IMR-90 (cell line): Measurements from ENCODE around the gene PRTG.

Experiments
- MAZ ChIP-seq: IDR thresholded peaks from 2 replicates; pipeline ENCODE4 v1.6.1; 2012; ENCODE audit warnings: low read depth, mild to moderate bottlenecking, low read length, improper control_type of control experiment, moderate library complexity, borderline replicate concordance
- POLR2A ChIP-seq: IDR thresholded peaks from 2 replicates; pipeline ENCODE4 v1.6.1; 2012; ENCODE audit warnings: mild to moderate bottlenecking, low read depth, low read length
- SMC3 ChIP-seq: fragments of 150-350 bp; IDR thresholded peaks from 2 replicates; pipeline ENCODE4 v1.6.1; 2016; ENCODE audit warnings: low read depth, mild to moderate bottlenecking, antibody characterized with exemption, low read length, moderate library complexity
- TF ChIP-seq, protein P1 (sequence below): conservative IDR thresholded peaks from 2 replicates; pipeline ENCODE4 v1.5.1; 2012; ENCODE audit warnings: mild to moderate bottlenecking, low read depth, low read length, improper control_type of control experiment

DNA sequence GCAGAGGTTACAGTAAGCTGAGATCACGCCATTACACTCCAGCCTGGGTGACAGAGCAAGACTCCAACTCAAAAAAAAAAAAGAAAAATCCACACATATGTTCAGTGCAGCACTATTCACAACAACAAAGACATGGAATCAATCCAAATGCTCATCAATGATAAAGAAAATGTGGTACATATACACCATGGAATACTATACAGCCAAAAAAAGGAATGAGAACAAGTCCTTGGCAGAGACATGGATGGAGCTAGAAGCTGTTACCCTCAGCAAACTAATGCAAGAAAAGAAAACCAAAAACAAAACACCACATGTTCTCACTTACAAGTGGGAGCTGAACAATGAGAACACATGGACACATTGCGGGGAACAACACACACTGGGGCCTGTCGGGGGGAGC is 180.4 kb downstream of the PRTG start:
- TF ChIP-seq, protein P1, sequence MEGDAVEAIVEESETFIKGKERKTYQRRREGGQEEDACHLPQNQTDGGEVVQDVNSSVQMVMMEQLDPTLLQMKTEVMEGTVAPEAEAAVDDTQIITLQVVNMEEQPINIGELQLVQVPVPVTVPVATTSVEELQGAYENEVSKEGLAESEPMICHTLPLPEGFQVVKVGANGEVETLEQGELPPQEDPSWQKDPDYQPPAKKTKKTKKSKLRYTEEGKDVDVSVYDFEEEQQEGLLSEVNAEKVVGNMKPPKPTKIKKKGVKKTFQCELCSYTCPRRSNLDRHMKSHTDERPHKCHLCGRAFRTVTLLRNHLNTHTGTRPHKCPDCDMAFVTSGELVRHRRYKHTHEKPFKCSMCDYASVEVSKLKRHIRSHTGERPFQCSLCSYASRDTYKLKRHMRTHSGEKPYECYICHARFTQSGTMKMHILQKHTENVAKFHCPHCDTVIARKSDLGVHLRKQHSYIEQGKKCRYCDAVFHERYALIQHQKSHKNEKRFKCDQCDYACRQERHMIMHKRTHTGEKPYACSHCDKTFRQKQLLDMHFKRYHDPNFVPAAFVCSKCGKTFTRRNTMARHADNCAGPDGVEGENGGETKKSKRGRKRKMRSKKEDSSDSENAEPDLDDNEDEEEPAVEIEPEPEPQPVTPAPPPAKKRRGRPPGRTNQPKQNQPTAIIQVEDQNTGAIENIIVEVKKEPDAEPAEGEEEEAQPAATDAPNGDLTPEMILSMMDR = no peak
- TF ChIP-seq MAZ (no peak), POLR2A (no peak), SMC3 (no peak)
